Activated CD4-positive, alpha-beta T cell treated with anti-CD3 and anti-CD28 coated beads, Interleukin-2, amount 50 U/mL, for 4 hours (primary cell): ENCODE data around the gene GATAD2B.
"Not testable (repeated sequence)": the region's sequence is repeated elsewhere in the genome, so short reads cannot be mapped to it uniquely, and the experiment has no call there.

ENCODE experiments used
- DNase-seq, 2 experiments: peaks; one replicate each; pipeline ENCODE4 v3.0.0-alpha.2; 2020

The GATAD2B gene

DNA sequence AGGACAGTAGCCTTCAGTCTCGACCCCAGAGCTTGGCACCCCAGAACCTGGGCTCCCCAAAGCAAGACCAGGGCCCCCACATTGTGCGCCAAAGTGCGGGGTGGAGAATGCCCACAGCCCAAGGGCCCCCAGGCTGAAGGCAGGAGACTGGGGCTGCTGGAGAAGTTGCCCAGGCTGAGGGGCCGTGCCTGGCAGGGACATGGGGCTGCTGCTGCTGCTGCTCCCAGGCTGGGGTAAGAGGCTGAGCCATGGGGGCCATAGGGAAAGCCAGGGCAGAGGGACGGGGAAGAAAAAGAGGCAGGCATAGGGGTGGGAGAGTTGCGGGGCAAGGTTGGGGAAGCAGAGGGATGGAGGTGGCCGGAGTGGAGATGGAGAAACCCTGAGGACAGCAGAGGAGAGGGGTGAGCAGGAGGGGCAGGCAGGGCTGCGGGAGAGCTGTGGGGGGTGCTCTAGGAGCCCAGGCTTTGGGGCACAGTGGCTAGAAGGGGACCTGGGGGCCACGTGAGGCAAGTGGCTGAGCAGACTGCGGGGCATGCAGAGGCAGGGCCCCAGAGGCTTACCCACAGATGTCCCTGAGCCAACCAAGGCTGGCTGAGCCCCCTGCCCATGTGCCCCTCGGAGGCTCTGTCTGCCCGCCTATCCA lies 128.7 kb downstream of the GATAD2B start:
- no peak for DNase-seq

DNA sequence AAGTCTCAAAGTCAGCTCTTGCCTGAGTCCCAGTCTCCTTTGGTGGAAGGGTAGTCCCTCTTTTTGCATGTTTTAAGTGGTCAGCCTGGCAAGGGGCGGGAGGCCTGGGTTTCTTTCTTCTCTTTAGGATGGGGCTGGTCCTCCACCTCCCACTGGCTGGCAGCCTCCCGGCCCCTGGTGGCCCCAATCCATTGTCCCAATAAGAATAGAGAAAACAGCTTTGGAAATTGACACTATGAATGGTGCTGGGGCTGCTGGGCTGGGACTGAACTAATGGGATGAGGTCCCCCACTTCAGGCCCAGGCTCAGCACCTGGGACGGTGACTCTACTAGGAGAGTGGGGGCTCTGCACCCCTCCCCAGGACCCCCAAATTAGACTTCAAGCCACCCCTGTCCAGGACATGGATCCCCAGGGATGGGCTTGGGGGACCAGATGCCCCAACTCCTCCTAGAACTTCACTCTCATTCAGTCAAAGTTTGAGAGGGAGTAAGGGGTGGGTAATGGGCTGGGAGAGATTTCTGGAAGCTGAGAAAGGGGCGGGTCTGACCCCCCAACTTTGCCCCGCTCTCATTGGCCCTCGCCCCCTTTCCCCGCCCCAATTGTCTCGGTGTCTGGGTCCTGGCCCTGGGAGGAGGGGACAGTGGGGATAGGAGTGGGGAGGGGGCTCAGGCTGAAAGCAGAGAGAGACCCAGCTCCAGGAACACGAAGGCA lies 129.4 kb downstream of the GATAD2B start:
- no peak for DNase-seq

DNA sequence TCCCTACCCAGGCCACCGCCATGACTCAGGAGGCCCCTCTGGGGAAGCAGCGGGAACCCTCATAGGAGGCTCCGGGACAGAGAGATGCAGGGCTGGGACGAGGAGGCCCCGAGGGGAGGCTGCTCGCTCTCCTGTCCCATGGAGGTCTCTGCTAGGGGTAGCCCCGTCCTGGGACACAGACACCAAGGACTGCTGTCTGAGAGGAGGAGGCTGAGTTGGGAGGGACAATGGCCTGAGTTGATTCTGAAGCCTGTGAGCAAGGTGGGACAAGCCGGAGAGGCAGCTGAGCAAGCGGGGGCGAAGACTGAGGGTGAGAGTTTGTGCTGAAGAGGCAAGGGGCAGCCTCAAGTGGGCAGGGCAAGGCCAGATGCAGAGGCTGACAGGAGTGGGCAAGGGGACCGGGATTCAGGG lies 130.1 kb downstream of the GATAD2B start:
- DNase-seq = no peak

DNA sequence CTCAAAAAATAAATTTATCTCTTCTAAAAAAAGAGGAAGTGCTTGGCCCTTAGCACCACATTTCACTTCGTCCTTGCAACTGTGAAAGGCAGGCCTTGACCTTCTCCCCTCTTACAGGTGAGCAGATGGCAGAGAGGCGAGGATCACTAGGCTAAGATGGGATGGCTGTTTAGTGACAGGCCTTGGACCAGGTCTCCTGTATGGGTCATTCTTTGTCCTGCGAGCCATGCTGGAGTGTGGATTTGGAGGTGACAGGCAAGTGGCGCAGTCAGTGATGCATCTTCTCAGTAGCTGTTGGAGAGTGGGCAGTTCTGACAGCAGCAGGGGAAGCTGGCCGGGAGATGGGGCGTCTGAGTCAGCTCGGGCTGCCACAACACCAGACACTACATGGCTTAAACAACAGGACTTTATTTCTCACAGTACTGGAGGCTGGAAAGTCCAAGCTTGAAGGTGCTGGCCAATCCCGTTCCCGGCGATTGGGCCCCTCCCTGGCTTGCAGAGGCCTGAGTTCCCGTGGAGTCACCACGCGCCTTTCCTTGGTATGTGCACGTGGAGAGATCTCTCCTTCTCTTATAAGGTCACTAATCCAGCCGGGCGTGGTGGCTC lies 131.0 kb downstream of the GATAD2B start:
- DNase-seq = no peak

DNA sequence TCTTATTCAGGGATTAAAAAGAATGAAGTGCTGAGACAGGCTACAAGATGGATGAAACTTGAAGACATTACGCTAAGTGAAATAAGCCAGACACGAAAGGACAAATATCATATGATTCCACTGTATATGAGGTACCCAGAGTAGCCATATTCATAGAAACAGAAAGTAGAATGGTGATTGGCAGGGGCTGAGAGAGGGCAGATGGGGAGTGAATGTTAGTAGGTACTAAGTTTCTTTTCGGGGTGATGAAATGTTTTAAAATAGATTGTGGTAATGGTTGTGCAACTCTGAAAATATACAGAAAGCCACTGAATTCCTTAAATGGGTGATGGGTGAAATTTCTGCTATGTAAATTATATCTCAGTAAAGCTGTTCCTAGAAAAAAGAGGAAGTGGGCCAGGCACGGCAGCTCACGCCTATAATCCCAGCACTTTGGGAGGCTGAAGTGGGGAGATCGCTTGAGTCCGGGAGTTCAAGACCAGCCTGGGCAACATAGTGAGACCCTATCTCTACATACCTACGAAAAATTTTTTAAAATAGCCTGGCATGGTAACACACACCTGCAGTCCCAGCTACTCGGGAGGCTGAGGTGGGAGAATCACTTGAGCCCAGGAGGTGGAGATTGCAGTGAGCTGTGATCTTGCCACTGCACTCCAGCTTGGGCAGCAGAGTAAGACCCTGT lies 131.7 kb downstream of the GATAD2B start:
- DNase-seq = no peak

DNA sequence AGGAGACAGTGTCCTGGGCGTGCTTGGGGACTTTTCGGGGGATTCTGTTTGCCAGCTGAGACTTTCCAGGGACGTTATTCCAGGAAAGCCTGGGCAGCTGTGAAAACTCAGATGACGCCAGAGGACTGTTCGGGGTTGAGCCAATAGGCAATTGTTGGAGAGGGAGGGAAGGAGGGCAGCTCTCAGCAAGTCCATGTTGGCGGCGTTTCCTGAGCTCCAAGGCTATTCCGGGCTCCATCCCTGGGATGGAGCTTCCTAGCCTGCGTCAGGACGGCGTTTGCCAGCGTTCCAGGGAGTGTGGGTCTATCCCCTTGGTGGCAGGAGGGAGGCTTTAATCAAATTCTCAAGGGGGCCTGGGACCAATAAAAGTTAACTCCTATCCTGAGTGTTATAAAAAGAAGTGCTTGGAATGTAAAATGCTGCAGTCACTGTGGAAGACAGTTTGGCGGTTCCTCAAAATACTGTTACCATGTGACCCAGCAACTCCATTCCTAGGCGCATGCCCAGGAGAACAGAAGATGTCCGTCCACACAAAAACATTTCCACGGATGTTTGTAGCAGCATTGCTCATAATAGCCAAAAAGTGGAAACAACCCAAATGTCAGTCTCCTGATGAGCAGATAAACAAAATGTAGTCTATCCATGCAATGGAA lies 132.3 kb downstream of the GATAD2B start:
- no peak for DNase-seq

DNA sequence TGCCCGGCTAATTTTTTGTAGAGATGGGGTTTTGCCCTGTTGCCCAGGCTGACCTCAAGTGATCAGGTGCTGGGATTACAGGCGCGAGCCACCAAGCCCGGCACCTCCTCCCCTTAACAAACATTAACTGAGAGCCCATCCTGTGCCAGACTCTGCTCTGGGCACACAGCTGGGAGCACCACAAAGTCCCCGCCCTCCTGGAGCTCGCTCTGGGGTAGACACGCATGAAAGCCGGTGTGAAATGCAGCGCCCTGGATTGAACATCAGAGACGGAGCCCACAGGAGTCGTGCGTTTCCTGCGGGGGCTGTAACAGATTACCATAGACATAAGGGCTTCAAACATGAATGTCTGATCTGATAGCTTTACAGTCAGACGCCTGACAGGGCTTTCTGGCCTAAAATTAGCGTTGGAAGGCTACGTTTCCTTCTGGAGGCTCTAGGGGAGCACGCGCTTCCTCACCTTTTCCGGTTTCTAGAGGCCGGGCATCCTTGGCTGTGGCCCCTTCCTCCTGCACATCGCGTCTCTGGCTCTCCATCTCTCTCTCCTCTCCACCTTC lies 133.2 kb downstream of the GATAD2B start:
- DNase-seq = no peak

DNA sequence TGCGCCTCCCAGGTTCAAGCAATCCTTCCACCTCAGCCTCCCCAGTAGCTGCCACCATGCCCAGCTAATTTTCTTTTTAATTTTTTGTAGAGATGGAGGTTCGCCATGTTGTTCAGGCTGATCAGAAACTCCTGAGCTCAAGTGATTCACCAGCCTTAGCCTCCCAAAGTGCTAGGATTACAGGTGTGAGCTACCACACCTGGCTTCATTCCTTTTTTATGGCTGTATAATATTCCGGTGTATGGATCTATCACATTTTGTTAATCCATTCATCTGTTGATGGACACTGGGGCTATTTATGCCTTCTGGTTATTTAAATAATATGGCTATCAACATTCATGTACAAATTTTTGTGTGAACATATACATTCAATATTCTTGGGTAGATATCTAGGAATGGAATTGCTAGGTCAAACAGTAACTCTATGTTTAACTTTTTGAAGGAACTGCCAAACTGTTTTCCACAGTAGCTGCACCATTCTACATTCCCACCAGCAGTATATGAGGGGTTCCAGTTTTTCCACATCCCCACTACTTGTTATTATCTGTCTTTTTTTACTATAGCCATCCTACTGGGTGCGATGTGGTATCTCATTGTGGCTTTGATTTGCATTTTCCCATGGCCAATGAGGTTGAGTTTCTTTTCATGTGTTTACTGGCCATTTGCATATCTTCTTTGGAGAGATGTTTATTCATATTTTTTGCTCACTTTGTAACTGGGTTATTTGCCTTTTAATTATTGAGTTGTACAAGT lies 136.6 kb downstream of the GATAD2B start:
- no peak for DNase-seq

DNA sequence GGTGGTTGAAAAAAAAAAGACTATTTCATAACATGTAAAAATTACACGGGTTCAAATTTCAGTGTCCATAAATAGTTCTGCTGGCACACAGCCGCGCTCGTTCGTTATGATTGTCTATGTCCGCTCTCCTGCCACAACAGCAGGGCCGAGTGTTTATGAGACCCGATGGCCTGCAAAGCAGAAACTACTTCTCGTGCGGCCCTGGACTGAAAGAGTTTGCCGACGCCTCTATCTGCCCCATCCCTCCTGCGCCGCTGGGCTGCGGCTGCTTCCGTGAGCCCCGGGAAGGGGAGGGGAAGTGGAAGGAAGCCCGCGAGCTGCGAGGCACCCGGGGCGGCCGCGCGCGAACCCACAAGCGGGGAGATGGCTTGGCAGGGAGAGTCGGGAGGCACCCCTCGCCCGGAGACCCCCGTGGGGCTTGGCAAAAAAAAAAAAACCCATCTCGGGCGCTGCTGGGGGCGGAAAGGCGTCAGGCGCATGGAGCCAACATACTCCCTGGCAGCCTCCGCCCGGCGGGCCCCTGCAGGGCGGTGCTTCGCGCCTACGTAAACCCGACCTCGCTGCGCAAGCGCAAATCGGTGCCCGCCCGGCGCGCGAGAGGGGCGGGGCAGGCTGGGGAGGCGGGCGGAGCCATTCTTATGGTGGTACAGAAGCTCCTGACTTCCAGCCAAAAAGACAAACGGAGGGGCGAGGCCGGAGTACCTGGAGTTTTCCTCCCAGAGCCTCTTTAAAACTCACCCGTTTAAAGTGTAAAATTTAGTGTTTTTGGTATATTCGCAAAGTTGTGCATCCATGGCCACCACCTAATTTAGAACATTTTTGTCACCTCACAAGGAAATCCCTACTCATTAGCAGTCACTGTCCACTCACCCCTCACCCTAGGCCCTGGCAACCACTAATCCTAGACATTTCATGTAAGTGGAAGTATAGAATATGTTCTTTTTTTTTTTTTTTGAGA lies 139.3 kb downstream of the GATAD2B start:
- DNase-seq = peak; percentile 85 to 86

DNA sequence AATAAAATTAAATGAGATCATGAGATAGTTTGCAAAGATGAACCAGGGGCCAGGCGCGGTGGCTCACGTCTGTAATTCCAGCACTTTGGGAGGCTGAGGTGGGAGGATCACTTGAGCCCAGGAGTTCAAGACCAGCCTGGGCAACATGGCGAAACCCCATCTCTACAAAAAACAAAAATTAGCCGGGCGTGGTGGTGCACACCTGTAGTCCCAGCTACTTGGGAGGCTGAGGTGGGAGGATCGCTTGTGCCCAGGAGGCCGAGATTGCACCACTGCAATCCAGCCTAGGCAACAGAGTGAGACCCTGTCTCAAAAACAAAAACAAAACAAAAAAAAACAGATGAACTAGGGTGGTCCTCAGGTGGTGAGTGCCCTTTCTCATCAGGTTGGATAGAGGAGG lies 140.1 kb downstream of the GATAD2B start:
- DNase-seq = not testable (repeated sequence)

DNA sequence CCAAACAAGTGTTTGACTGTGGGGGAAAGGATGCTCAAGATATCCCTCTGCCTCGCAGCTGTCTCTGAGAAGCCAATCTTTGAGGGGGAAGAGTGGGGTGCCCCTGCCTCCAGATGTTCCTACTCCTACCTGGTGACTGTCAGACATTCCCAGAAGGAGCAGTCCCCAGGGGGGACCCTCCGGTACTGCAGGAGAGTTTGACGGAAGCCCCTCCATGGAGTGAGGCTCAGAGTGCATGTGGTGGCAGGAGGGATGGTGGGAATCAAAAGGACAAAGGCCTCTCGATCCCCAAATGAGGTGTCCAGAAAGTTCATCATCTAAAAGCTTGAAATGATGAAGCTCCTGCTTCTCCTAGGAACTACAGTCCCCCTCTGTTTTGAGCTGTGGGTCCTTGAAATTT lies 142.2 kb downstream of the GATAD2B start:
- DNase-seq = no peak

DNA sequence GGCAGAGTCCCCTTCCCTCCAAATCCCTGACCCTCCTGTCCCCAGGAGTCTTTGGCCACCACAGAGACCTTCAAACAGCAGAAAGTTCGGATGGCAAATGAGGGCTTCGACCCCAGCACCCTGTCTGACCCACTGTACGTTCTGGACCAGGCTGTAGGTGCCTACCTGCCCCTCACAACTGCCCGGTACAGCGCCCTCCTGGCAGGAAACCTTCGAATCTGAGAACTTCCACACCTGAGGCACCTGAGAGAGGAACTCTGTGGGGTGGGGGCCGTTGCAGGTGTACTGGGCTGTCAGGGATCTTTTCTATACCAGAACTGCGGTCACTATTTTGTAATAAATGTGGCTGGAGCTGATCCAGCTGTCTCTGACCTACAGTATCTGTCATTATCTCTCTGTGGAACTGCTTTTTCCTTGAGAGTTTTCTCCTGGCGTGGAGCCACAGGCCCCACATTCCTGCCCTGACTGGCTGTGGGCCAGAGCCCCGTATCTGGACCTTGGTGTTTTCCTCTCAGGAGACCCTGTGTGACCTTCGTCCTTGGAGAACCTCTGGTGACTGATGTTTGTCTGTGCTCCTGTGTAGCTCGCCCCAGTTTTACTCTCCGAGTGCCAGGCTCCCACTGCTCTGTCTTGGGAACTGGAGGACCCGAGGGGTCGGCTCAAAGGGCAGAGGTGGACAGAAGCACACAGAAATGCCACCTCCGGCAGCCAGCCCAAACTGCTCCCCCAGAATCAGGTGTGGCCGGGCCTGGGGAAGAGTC lies 142.8 kb downstream of the GATAD2B start:
- DNase-seq = no peak

DNA sequence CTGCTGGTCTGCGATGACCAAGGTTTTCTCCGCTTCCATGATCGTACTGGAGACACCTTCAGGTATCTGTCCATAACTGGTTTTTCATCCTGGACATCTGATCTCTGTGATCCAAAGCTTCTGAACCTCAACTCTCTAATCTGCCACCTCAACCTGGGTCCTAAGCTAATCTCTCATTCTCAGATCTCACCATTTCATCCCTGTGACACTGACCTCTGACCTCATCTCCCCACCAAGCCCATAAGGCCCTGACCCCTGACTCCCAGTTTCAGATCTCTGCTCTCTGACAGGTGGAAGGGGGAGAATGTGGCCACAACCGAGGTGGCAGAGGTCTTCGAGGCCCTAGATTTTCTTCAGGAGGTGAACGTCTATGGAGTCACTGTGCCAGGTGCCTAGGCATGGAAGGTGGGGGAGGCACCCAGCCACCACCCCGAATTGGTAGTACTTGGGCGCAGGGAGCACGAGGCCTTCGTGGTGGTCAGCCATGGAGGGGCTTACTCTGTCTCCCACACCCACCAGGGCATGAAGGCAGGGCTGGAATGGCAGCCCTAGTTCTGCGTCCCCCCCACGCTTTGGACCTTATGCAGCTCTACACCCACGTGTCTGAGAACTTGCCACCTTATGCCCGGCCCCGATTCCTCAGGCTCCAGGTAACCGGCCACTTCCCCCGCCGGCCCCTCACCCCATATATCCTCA lies 143.8 kb downstream of the GATAD2B start:
- no peak for DNase-seq

DNA sequence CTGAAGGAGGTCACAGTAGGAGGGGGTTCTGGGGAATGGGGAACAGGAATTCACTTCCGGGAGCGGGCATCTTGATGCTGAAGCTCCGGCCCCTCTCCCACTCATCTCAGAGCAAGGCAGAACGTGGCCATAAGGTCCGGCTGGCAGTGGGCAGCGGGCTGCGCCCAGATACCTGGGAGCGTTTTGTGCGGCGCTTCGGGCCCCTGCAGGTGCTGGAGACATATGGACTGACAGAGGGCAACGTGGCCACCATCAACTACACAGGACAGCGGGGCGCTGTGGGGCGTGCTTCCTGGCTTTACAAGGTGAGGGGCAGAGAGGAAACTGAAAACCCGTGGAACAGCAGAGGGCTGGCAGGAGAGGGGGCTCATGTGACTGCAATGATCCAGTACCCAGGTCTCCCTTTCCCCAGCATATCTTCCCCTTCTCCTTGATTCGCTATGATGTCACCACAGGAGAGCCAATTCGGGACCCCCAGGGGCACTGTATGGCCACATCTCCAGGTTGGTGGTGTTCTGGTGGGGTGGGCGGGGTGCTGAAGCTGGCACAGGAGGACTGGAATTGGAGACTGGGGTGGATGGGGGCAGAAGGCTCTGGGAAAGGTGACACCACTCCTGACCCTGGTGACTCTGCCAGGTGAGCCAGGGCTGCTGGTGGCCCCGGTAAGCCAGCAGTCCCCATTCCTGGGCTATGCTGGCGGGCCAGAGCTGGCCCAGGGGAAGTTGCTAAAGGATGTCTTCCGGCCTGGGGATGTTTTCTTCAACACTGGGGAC lies 144.5 kb downstream of the GATAD2B start:
- DNase-seq = no peak

DNA sequence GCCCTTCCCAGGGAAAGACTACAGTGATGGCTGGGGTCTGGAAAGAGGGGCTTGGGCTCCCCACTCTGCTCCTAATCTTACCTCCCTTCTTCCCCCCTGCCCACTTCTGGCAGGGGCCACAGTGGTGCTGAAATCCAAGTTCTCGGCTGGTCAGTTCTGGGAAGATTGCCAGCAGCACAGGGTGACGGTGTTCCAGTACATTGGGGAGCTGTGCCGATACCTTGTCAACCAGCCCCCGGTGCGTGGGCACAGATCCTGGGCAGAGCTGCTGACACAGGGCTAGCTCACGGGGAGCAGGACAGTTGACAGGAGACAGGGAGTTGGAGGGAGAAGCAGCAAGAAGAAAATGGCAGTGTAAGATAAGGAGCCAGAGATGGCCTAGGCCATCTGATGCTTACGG lies 145.1 kb downstream of the GATAD2B start:
- DNase-seq = no peak

DNA sequence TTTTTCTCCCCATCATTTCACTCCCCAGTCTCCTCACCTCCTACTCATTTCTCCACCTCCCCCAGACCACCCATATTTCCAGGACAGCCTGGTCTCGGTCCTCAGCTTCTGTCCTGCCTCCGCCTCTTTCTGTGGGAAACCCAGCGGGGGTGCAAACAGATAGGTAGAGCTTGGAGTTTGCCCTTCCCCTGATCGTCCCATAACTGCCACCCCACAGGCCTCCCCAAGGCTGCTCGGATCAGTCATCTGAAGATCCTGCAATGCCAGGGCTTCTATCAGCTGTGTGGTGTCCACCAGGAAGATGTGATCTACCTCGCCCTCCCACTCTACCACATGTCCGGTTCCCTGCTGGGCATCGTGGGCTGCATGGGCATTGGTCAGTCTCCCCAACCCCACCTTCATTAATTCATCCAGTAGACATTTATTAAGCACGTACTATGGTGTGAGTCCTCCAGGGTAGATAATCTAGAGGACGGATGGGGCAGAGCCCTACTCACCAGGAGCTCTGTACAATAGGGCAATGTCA lies 145.9 kb downstream of the GATAD2B start:
- no peak for DNase-seq

DNA sequence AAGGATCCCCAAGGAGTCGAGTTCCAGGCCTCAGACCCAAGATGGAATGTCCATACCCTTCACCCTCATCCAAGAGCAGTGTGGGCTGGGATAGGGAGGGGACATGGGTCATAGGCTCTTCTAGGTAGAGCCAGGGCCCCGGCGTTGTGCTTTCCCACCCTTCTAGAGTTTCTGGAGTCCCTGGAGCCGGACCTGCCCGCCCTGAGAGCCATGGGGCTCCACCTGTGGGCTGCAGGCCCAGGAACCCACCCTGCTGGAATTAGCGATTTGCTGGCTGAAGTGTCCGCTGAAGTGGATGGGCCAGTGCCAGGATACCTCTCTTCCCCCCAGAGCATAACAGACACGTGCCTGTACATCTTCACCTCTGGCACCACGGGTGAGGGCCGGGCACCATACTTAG lies 146.4 kb downstream of the GATAD2B start:
- DNase-seq = no peak
